Endothelial cell of umbilical vein (primary cell): ENCODE results near the gene GAS2L3. TPM values are rescaled to one million over a fixed set of nuclear protein-coding genes. Genes with fewer than 3 reads are reported as not detected.

Source experiments
- BruUV-seq: library from RNA; stranded (reverse); fragments of 400-500 nt; replicated peaks from 2 replicates; lab custom pipeline; 2021; lab: Mats Ljungman, UMichigan
- CTCF ChIA-PET: fragments of 300-600, 350-600 bp; sonication (Branson Sonifier 250); formaldehyde crosslinking; loops from one replicate; lab custom pipeline; 2021; ENCODE audit warnings: antibody characterized with exemption, inconsistent platforms; lab: Charles Lee
- POLR2A ChIA-PET: fragments of 300-600, 350-600 bp; sonication (Branson Sonifier 250); formaldehyde crosslinking; loops from one replicate; lab custom pipeline; 2021; ENCODE audit warnings: antibody characterized with exemption, inconsistent platforms; lab: Charles Lee
- DNase-seq: peaks from one replicate; pipeline ENCODE4 v3.0.0-alpha.2; 2011; ENCODE audit warnings: low read depth, low spot score
- FAIRE-seq: peaks from 2 replicates; lab custom pipeline; 2011; peaks lifted over from hg19 to GRCh38; lab: Jason Lieb, UNC
- H2AFZ ChIP-seq: 2 replicates; pipeline ENCODE4 v1.6.0; 2012; ENCODE audit warnings: low read depth, low read length, control low read depth, inconsistent platforms
- H3K27ac ChIP-seq: 2 replicates; pipeline ENCODE4 v1.5.1; 2011; ENCODE audit warnings: low read depth, mild to moderate bottlenecking, control low read depth, low read length, moderate library complexity; ENCODE audit not compliant: insufficient read depth
- H3K27me3 ChIP-seq, 2 experiments: 2 replicates each; pipeline versions ENCODE4 v1.6.0 to v1.6.1; 2011; ENCODE audit warnings: low read length in 2 of 2, mixed read lengths in 1 of 2; ENCODE audit not compliant: control insufficient read depth in 2 of 2, insufficient read depth in 2 of 2
- H3K36me3 ChIP-seq, 2 experiments: 2 replicates in 1 of 2; 3 replicates in 1 of 2; pipeline ENCODE4 v1.5.1; 2011; ENCODE audit warnings: low read length in 2 of 2, mild to moderate bottlenecking in 1 of 2, moderate library complexity in 1 of 2; ENCODE audit not compliant: control insufficient read depth in 2 of 2, insufficient read depth in 2 of 2; ENCODE audit errors: extremely low read depth in 1 of 2
- H3K4me1 ChIP-seq: 3 replicates; pipeline ENCODE4 v1.5.1; 2011; ENCODE audit warnings: mild to moderate bottlenecking, low read length; ENCODE audit not compliant: control insufficient read depth, insufficient read depth; ENCODE audit errors: extremely low read depth
- H3K4me2 ChIP-seq: 2 replicates; pipeline ENCODE4 v1.6.1; 2011; ENCODE audit warnings: low read length, control low read depth, mixed read lengths; ENCODE audit not compliant: insufficient read depth
- H3K4me3 ChIP-seq, 3 experiments: fragments of 200-600 bp in 1 of 3; sonication (generic), shearing (Covaris generic) in 1 of 3; replicated peaks in 1 of 3; 2 replicates each; pipeline ENCODE4 v1.5.1; 2011 to 2016; ENCODE audit warnings: control low read depth in 3 of 3, low read length in 3 of 3, mild to moderate bottlenecking in 2 of 3, inconsistent platforms in 1 of 3, low read depth in 1 of 3, moderate library complexity in 1 of 3; ENCODE audit not compliant: insufficient read depth in 1 of 3
- H3K79me2 ChIP-seq: 2 replicates; pipeline ENCODE4 v1.6.0; 2012; ENCODE audit warnings: low read length, inconsistent platforms; ENCODE audit not compliant: control insufficient read depth, insufficient read depth
- H3K9ac ChIP-seq: replicated peaks from 2 replicates; pipeline ENCODE3; 2011; ENCODE audit warnings: low read length, control low read depth; ENCODE audit not compliant: insufficient read depth; ENCODE audit errors: extremely low read depth
- H3K9me1 ChIP-seq: replicated peaks from 3 replicates; pipeline ENCODE4 v1.6.0; 2011; ENCODE audit warnings: mild to moderate bottlenecking, low read length; ENCODE audit not compliant: control insufficient read depth, insufficient read depth; ENCODE audit errors: extremely low read depth
- H3K9me3 ChIP-seq: replicated peaks from 2 replicates; pipeline ENCODE4 v1.5.1; 2012; ENCODE audit warnings: low read length, inconsistent platforms; ENCODE audit not compliant: control insufficient read depth, insufficient read depth
- H4K20me1 ChIP-seq: replicated peaks from 2 replicates; pipeline ENCODE3; 2011; ENCODE audit warnings: mild to moderate bottlenecking, low read length; ENCODE audit not compliant: control insufficient read depth, insufficient read depth; ENCODE audit errors: extremely low read depth
- CTCF ChIP-seq, 2 donors: IDR thresholded peaks; 1 replicate in 1 of 2; 2 replicates in 1 of 2; pipeline ENCODE4 v1.5.1; 2011; ENCODE audit warnings: low read length in 2 of 2, mild to moderate bottlenecking in 2 of 2, moderate library complexity in 2 of 2, control low read depth in 1 of 2, inconsistent platforms in 1 of 2, low read depth in 1 of 2; ENCODE audit not compliant: insufficient read depth in 1 of 2; ENCODE audit errors: extremely low read depth in 1 of 2
- EZH2 ChIP-seq: IDR thresholded peaks from 2 replicates; pipeline ENCODE4 v1.6.1; 2012; ENCODE audit warnings: borderline replicate concordance, low read depth, mild to moderate bottlenecking, moderate library complexity, low read length, inconsistent platforms; ENCODE audit not compliant: severe bottlenecking
- FOS ChIP-seq: IDR thresholded peaks from 2 replicates; pipeline ENCODE4 v1.6.1; 2011; ENCODE audit warnings: mild to moderate bottlenecking, low read length, moderate library complexity, borderline replicate concordance; ENCODE audit not compliant: insufficient read depth
- GATA2 ChIP-seq: IDR thresholded peaks from 2 replicates; pipeline ENCODE4 v1.7.0; 2011; ENCODE audit warnings: low read depth, mild to moderate bottlenecking, moderate library complexity, mixed read lengths, low read length; ENCODE audit not compliant: insufficient read length, insufficient read depth
- JUN ChIP-seq: IDR thresholded peaks from 2 replicates; pipeline ENCODE4 v1.6.1; 2011; ENCODE audit warnings: borderline replicate concordance, low read depth; ENCODE audit not compliant: insufficient read length, insufficient read depth
- MYC ChIP-seq: IDR thresholded peaks from one replicate; pipeline ENCODE4 v1.6.1; 2011; ENCODE audit warnings: mild to moderate bottlenecking, low read depth, low read length
- POLR2A ChIP-seq: IDR thresholded peaks from 2 replicates; pipeline ENCODE4 v1.6.1; 2012; ENCODE audit warnings: low read depth, mild to moderate bottlenecking, control low read depth, low read length
- POLR2AphosphoS5 ChIP-seq: IDR thresholded peaks from 2 replicates; pipeline ENCODE4 v1.6.1; 2012; ENCODE audit warnings: low read depth, mild to moderate bottlenecking, control low read depth, low read length, moderate library complexity; ENCODE audit not compliant: insufficient read depth
- dilution Hi-C: fragments of 300-500 bp; cut with MboI; formaldehyde crosslinking; loops from one replicate; pipeline ENCODE4 v1.15.0; 2019; ENCODE audit warnings: low sequenced_read_pairs; ENCODE audit not compliant: extremely low pct_ligation_motif_present
- intact Hi-C: fragments of 100-400 bp; cut with micrococcal nuclease; formaldehyde crosslinking; loops from one replicate; pipeline ENCODE4 v1.10.0; 2022
- polyA plus RNA-seq, 4 experiments: library from polyadenylated mRNA; depleted of rRNA in 3 of 4; stranded (reverse) in 3 of 4; unstranded in 1 of 4; fragments of >200 nt; gene quantifications; 2 replicates each; pipeline versions ENCODE4 v1.2.1 to v1.2.3, GENCODE V29; 2011 to 2012; ENCODE audit warnings: missing spikeins in 1 of 4
- total RNA-seq: library from RNA; stranded (reverse); gene quantifications from 2 replicates; pipeline ENCODE4 v1.2.3, GENCODE V29; 2021
- TF ChIP-seq, protein P1 (sequence below): IDR thresholded peaks from 2 replicates; pipeline ENCODE4 v1.6.1; 2011; ENCODE audit not compliant: insufficient read depth, insufficient read length

The GAS2L3 gene
- total and polyA plus RNA-seq, 2 donors (not counting 3 experiments of a cell fraction or from before 2014, with no cell fraction given), result 6.5 to 47.1 TPM

DNA sequence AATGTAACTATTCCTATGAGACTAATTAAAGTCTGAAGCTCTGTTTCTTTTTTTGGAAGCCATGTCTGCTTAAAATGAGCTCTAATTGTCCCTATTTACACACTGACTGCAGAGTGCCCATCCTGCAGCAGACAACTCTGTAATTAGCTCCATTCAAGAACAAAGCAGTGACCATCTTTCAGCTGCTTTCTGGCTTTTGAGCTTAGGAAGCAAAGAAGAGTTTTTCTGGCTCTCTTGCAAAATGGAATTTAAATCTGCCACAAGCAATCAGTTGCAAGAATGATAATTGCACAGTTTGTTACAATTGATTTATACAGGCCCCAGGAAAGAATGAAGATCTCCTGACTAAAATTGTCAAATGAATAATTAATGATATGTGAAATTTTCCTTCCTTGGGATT is 83.4 kb downstream of the GAS2L3 start:
- no peaks in the 10 kb centered on the region for H4K20me1 ChIP-seq
- no peak overlapping the region for H3K9ac ChIP-seq
- no peak for FAIRE-seq
- no peaks in the 10 kb centered on the region for H3K36me3 ChIP-seq
- DNase-seq, result no peak
- TF ChIP-seq POLR2AphosphoS5 (no peak), JUN (no peak), CTCF (IDR thresholded peaks at IDR 0.05; ENCODE audit: extremely low read depth in 1 of 2, insufficient read depth in 1 of 2, low read depth in 1 of 2, low read length in 2 of 2) (no peak), EZH2 (no peak), POLR2A (no peak), GATA2 (no peak), FOS (no peak), MYC (no peak)
- TF ChIP-seq, protein P1, sequence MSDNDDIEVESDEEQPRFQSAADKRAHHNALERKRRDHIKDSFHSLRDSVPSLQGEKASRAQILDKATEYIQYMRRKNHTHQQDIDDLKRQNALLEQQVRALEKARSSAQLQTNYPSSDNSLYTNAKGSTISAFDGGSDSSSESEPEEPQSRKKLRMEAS, result no peak
- ChIA-PET POLR2A (no interaction called here), CTCF (interaction anchor here (1.0 to 2.0 kb wide), 3 partner anchors 9 to 15 kb away, joined by 4 to 8 read pairs (median 4); no protein-coding TSS in a partner anchor)
- peaks cover 5% of the 10 kb centered on the region for H3K4me1 ChIP-seq
- no peak overlapping the region for H3K4me2 ChIP-seq
- no TSS peak for BruUV-seq
- no peak overlapping the region for H2AFZ ChIP-seq
- no peaks in the 10 kb centered on the region for H3K27me3 ChIP-seq
- intact Hi-C loops (no loop called here), dilution Hi-C loops (no loop called here)
- H3K9me1 ChIP-seq, result no peaks in the 10 kb centered on the region
- no peaks in the 10 kb centered on the region for H3K9me3 ChIP-seq
- H3K79me2 ChIP-seq, result no peaks in the 10 kb centered on the region
- no peak overlapping the region for H3K27ac ChIP-seq
- no peak overlapping the region for H3K4me3 ChIP-seq
